Posterior cingulate gyrus (tissue), 11 donors: Measurements from ENCODE around the gene RANGRF.

Source experiments
- DNase-seq, 10 donors: peaks; one replicate each; pipeline versions ENCODE4 v3.0.0 to v3.0.0-alpha.2; 2020 to 2021; ENCODE audit warnings: mixed read lengths in 3 of 10
- intact Hi-C: fragments of 100-400 bp; cut with DNase I; formaldehyde crosslinking; loops from one replicate; pipeline ENCODE4 v1.15.1; 2023

The RANGRF gene

DNA sequence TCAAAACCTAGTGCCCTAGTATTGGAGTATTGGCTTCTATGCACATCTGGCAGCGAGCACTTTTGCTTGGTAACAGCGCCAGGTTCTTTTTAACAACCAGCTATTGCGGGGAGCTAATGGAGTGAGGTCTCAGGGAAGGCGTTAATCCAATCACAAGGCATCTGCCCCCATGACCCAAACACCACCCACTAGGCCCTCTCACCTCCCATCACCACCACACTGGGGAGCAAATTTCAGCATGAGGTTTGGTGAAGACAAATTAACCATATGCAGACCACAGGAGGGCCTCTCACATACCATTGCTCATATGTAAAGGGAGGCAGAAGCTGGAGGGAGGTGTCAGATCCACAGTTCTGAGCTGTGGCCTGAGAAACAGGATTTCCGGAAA lies 50.3 kb downstream of the RANGRF start:
- intact Hi-C loops: no loop called here
- DNase-seq: peak in 1 of 10 donors; percentile 45

DNA sequence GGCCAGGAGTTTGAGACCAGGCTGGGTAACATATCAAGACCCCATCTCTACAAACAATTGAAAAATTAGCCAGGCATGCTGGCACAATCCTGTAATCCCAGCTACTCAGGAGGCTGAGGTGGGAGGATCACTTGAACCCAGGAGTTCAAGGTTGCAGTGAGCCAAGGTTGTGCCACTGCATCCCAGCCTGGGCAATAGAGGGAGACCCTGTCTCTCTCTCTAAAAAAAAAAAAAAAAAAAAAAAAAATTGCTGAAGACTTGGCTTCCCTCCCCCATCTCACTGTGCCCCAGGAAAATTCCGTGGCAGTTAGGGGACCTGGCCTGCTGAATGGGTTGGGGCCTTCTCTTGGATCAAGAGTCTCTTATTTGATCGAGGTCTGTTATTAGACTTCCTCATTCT lies 51.1 kb downstream of the RANGRF start, which contains the start of gene ODF4:
ODF4 (plus strand) TSS at position 301 of the 400 bp plus-strand sequence. CDS start 212 bp downstream, outside the sequence.
- intact Hi-C loops: no loop called here
- peak in 1 of 10 donors; percentile 13 for DNase-seq
